IMR-90 (cell line): ENCODE results near the gene ARHGAP21. TPM values are rescaled to one million over a fixed set of nuclear protein-coding genes. Genes with fewer than 3 reads are reported as not detected.

Source experiments
- ATAC-seq: fragments of 200-7000 bp; cut with Tn5 transposase; 2 replicates; pipeline ENCODE4 v1.9.1; 2020; ENCODE audit warnings: low read depth, mild to moderate bottlenecking, moderate library complexity
- BruUV-seq: library from RNA; stranded (reverse); fragments of 400-500 nt; replicated peaks from 2 replicates; lab custom pipeline; 2021; lab: Mats Ljungman, UMichigan
- CTCF ChIA-PET: fragments of 300-600 bp; formaldehyde crosslinking; extraction: SDS; loops from one replicate; lab custom pipeline; 2021; ENCODE audit warnings: antibody characterized with exemption; lab: Yijun Ruan, JAX
- POLR2A ChIA-PET: fragments of 300-600 bp; sonication (Branson Sonifier 250); formaldehyde crosslinking; loops from one replicate; lab custom pipeline; 2022; ENCODE audit warnings: antibody characterized with exemption; ENCODE audit not compliant: unreplicated experiment; lab: Charles Lee
- DNase-seq: peaks from one replicate; pipeline ENCODE4 v3.0.0; 2013
- H2AFZ ChIP-seq: replicated peaks from 2 replicates; pipeline ENCODE3; 2013; ENCODE audit warnings: low read length, mild to moderate bottlenecking; ENCODE audit not compliant: poor library complexity
- H2AK5ac ChIP-seq: 2 replicates; pipeline ENCODE4 v1.6.1; 2013; ENCODE audit warnings: low read depth, low read length, inconsistent platforms
- H2AK9ac ChIP-seq: replicated peaks from 2 replicates; pipeline ENCODE3; 2013; ENCODE audit warnings: mild to moderate bottlenecking, low read depth, low read length, moderate library complexity; ENCODE audit not compliant: poor library complexity
- H2BK120ac ChIP-seq: 2 replicates; pipeline ENCODE4 v1.6.1; 2013; ENCODE audit warnings: low read depth, low read length, inconsistent platforms
- H2BK15ac ChIP-seq: 3 replicates; pipeline ENCODE4 v1.6.1; 2013; ENCODE audit warnings: low read depth, low read length, inconsistent platforms
- H2BK20ac ChIP-seq: 2 replicates; pipeline ENCODE4 v1.6.1; 2013; ENCODE audit warnings: low read depth, mild to moderate bottlenecking, inconsistent platforms, low read length, moderate library complexity
- H2BK5ac ChIP-seq: 2 replicates; pipeline ENCODE4 v1.6.1; 2013; ENCODE audit warnings: mild to moderate bottlenecking, low read depth, low read length, inconsistent platforms; ENCODE audit not compliant: poor library complexity, severe bottlenecking
- H3K14ac ChIP-seq: replicated peaks from 2 replicates; pipeline ENCODE4 v1.6.1; 2013; ENCODE audit warnings: low read depth, low read length, inconsistent platforms
- H3K18ac ChIP-seq: 2 replicates; pipeline ENCODE4 v1.6.1; 2013; ENCODE audit warnings: low read depth, low read length, control low read depth
- H3K23ac ChIP-seq: 2 replicates; pipeline ENCODE4 v1.6.1; 2013; ENCODE audit warnings: low read depth, low read length, inconsistent platforms
- H3K27ac ChIP-seq: 2 replicates; pipeline ENCODE4 v1.5.1; 2013; ENCODE audit warnings: mild to moderate bottlenecking, control low read depth, low read length; ENCODE audit not compliant: insufficient read depth
- H3K27me3 ChIP-seq: 2 replicates; pipeline ENCODE4 v1.6.1; 2013; ENCODE audit warnings: low read length; ENCODE audit not compliant: control insufficient read depth, insufficient read depth
- H3K36me3 ChIP-seq: 2 replicates; pipeline ENCODE4 v1.6.1; 2013; ENCODE audit warnings: low read length, mixed read lengths; ENCODE audit not compliant: control insufficient read depth, insufficient read depth
- H3K4ac ChIP-seq: 2 replicates; pipeline ENCODE4 v1.6.1; 2013; ENCODE audit warnings: low read depth, low read length, inconsistent platforms
- H3K4me1 ChIP-seq: 2 replicates; pipeline ENCODE4 v1.6.1; 2013; ENCODE audit warnings: low read length, mixed read lengths; ENCODE audit not compliant: control insufficient read depth, insufficient read depth
- H3K4me2 ChIP-seq: 2 replicates; pipeline ENCODE4 v1.6.1; 2013; ENCODE audit warnings: low read depth, mild to moderate bottlenecking, control low read depth, low read length, moderate library complexity
- H3K4me3 ChIP-seq: 2 replicates; pipeline ENCODE4 v1.5.1; 2013; ENCODE audit warnings: low read depth, mild to moderate bottlenecking, control low read depth, low read length, moderate library complexity; ENCODE audit not compliant: insufficient read depth
- H3K56ac ChIP-seq: 2 replicates; pipeline ENCODE4 v1.6.1; 2013; ENCODE audit warnings: low read length, inconsistent platforms; ENCODE audit not compliant: insufficient read depth; ENCODE audit errors: extremely low read depth
- H3K79me1 ChIP-seq, 2 experiments: 2 replicates each; pipeline ENCODE4 v1.6.1; 2013; ENCODE audit warnings: low read length in 2 of 2, inconsistent platforms in 1 of 2, low read depth in 1 of 2
- H3K9ac ChIP-seq: 2 replicates; pipeline ENCODE4 v1.6.1; 2013; ENCODE audit warnings: low read depth, low read length, control low read depth
- H3K9me1 ChIP-seq: 2 replicates; pipeline ENCODE4 v1.6.1; 2013; ENCODE audit warnings: low read length, inconsistent platforms; ENCODE audit not compliant: insufficient read depth
- H3K9me3 ChIP-seq: 2 replicates; pipeline ENCODE4 v1.6.1; 2013; ENCODE audit warnings: low read length; ENCODE audit not compliant: control insufficient read depth, insufficient read depth
- H4K20me1 ChIP-seq: 2 replicates; pipeline ENCODE4 v1.6.1; 2013; ENCODE audit warnings: low read length, inconsistent platforms; ENCODE audit not compliant: insufficient read depth
- H4K5ac ChIP-seq: 2 replicates; pipeline ENCODE4 v1.6.1; 2013; ENCODE audit warnings: mild to moderate bottlenecking, low read depth, low read length, control low read depth
- H4K8ac ChIP-seq, 2 experiments: 2 replicates each; pipeline ENCODE4 v1.6.1; 2013; ENCODE audit warnings: low read depth in 2 of 2, low read length in 2 of 2, control low read depth in 1 of 2, inconsistent platforms in 1 of 2
- H4K91ac ChIP-seq: 2 replicates; pipeline ENCODE4 v1.6.1; 2013; ENCODE audit warnings: low read depth, low read length, inconsistent platforms; ENCODE audit not compliant: insufficient read depth
- BHLHE40 ChIP-seq: fragments of 150-350 bp; IDR thresholded peaks from 2 replicates; pipeline ENCODE4 v1.6.1; 2016; ENCODE audit warnings: mild to moderate bottlenecking, low read depth, low read length
- CEBPB ChIP-seq: IDR thresholded peaks from 2 replicates; pipeline ENCODE4 v1.6.1; 2012; ENCODE audit warnings: low read depth, low read length, improper control_type of control experiment
- CHD1 ChIP-seq: IDR thresholded peaks from 2 replicates; pipeline ENCODE4 v1.6.1; 2012; ENCODE audit warnings: low read depth, low read length, improper control_type of control experiment
- CTCF ChIP-seq: conservative IDR thresholded peaks from 2 replicates; pipeline ENCODE4 v1.5.1; 2012; ENCODE audit warnings: mild to moderate bottlenecking, low read depth, low read length, improper control_type of control experiment
- ELK1 ChIP-seq: fragments of 150-350 bp; IDR thresholded peaks from 2 replicates; pipeline ENCODE4 v1.6.1; 2016; ENCODE audit warnings: low read depth, mild to moderate bottlenecking, low read length, moderate library complexity, borderline replicate concordance
- FOS ChIP-seq: fragments of 150-350 bp; IDR thresholded peaks from 2 replicates; pipeline ENCODE4 v1.6.1; 2016; ENCODE audit warnings: low read depth, low read length
- MAFK ChIP-seq: IDR thresholded peaks from 2 replicates; pipeline ENCODE4 v1.6.1; 2012; ENCODE audit warnings: low read depth, low read length, improper control_type of control experiment
- MAZ ChIP-seq: IDR thresholded peaks from 2 replicates; pipeline ENCODE4 v1.6.1; 2012; ENCODE audit warnings: low read depth, mild to moderate bottlenecking, low read length, improper control_type of control experiment, moderate library complexity, borderline replicate concordance
- MXI1 ChIP-seq: IDR thresholded peaks from 2 replicates; pipeline ENCODE4 v1.6.1; 2012; ENCODE audit warnings: low read depth, mild to moderate bottlenecking, low read length, moderate library complexity, borderline replicate concordance
- NFE2L2 ChIP-seq: fragments of 150-350 bp; IDR thresholded peaks from 2 replicates; pipeline ENCODE4 v1.6.1; 2016; ENCODE audit warnings: low read depth, mild to moderate bottlenecking, low read length
- POLR2A ChIP-seq: IDR thresholded peaks from 2 replicates; pipeline ENCODE4 v1.6.1; 2012; ENCODE audit warnings: mild to moderate bottlenecking, low read depth, low read length
- RAD21 ChIP-seq: IDR thresholded peaks from 2 replicates; pipeline ENCODE4 v1.6.1; 2012; ENCODE audit warnings: low read length, improper control_type of control experiment
- RCOR1 ChIP-seq: IDR thresholded peaks from 2 replicates; pipeline ENCODE4 v1.6.1; 2012; ENCODE audit warnings: mild to moderate bottlenecking, low read length, improper control_type of control experiment; ENCODE audit not compliant: insufficient replicate concordance
- RFX5 ChIP-seq: IDR thresholded peaks from 2 replicates; pipeline ENCODE4 v1.8.0; 2012; ENCODE audit warnings: low read depth, mild to moderate bottlenecking, low read length, moderate library complexity
- SMC3 ChIP-seq: fragments of 150-350 bp; IDR thresholded peaks from 2 replicates; pipeline ENCODE4 v1.6.1; 2016; ENCODE audit warnings: low read depth, mild to moderate bottlenecking, antibody characterized with exemption, low read length, moderate library complexity
- USF2 ChIP-seq: fragments of 150-350 bp; IDR thresholded peaks from 2 replicates; pipeline ENCODE4 v1.6.1; 2017; ENCODE audit warnings: mild to moderate bottlenecking, antibody characterized with exemption, low read length, low read depth
- WGBS, 2 experiments: methylation state at CpG; one replicate each; pipeline versions ENCODE4 v1.1.5 to v1.1.7; 2013; ENCODE audit warnings: missing lambda C conversion rate in 2 of 2; ENCODE audit not compliant: insufficient read length in 1 of 2; ENCODE audit errors: extremely low coverage in 2 of 2; 5-methylcytosine and 5-hydroxymethylcytosine counted together
- dilution Hi-C: fragments of 300-500 bp; cut with HindIII; formaldehyde crosslinking; loops from one replicate; pipeline ENCODE4 v1.14.3; 2018; ENCODE audit warnings: low sequenced_read_pairs; ENCODE audit not compliant: unreplicated experiment
- in situ Hi-C: fragments of 300-500 bp; cut with MboI; formaldehyde crosslinking; loops from 3 replicates; pipeline ENCODE4 v1.14.3; 2019; ENCODE audit warnings: low sequenced_read_pairs, inconsistent platforms, mixed read lengths
- intact Hi-C: fragments of 100-400 bp; cut with micrococcal nuclease; formaldehyde crosslinking; loops from 2 replicates; pipeline ENCODE4 v1.10.0; 2022
- polyA plus RNA-seq, 3 experiments: library from polyadenylated mRNA; depleted of rRNA; stranded (reverse); fragments of >200 nt; gene quantifications; 2 replicates each; pipeline ENCODE4 v1.2.3, GENCODE V29; 2012; ENCODE audit warnings: low replicate concordance in 1 of 3
- total RNA-seq: library from RNA; depleted of rRNA; stranded (reverse); fragments of >200 nt; gene quantifications from 2 replicates; pipeline ENCODE4 v1.2.3, GENCODE V29; 2012

The ARHGAP21 gene
- total and polyA plus RNA-seq, 2 of the 4 experiments (the other 2 are of a cell fraction) = 43.3 to 94.3 TPM

GRCh38 chr10:24740714-24741113 is 17.0 kb upstream of the ARHGAP21 start:
- no peak overlapping the region for H3K9ac ChIP-seq
- no peak overlapping the region for H2BK5ac ChIP-seq
- no peaks in the 10 kb centered on the region for H3K79me1 ChIP-seq
- peaks cover 2% of the 10 kb centered on the region; the same call in 1 of the 2 replicates for H3K4me1 ChIP-seq
- H3K27ac ChIP-seq = no peak overlapping the region
- intact Hi-C loops = no loop called here
- H2AFZ ChIP-seq = no peak overlapping the region
- H3K4ac ChIP-seq = no peak overlapping the region
- H4K91ac ChIP-seq = no peak overlapping the region
- no peak overlapping the region for H3K56ac ChIP-seq
- H3K14ac ChIP-seq = no peak overlapping the region
- ATAC-seq = no peak
- no peaks in the 10 kb centered on the region for H3K27me3 ChIP-seq
- CTCF ChIA-PET = no interaction called here
- H3K36me3 ChIP-seq = no peaks in the 10 kb centered on the region
- no peak overlapping the region for H2BK15ac ChIP-seq
- no TSS peak for BruUV-seq
- no peak overlapping the region for H2AK9ac ChIP-seq
- H4K8ac ChIP-seq = no peak overlapping the region
- no peaks in the 10 kb centered on the region for H3K9me1 ChIP-seq
- no peak overlapping the region for H3K4me3 ChIP-seq
- H4K20me1 ChIP-seq = no peaks in the 10 kb centered on the region
- no peak overlapping the region for H3K4me2 ChIP-seq
- no peak for TF ChIP-seq MAFK
- TF ChIP-seq CHD1 = no peak
- TF ChIP-seq NFE2L2 = no peak
- no peak for TF ChIP-seq MXI1
- no peak for TF ChIP-seq POLR2A
- no peak for TF ChIP-seq MAZ
- no peak for TF ChIP-seq USF2
- TF ChIP-seq CEBPB = no peak
- TF ChIP-seq CTCF = no peak
- no peak for TF ChIP-seq RAD21
- no peak for TF ChIP-seq FOS
- TF ChIP-seq RFX5 = no peak
- no peak for TF ChIP-seq SMC3
- no peak for TF ChIP-seq BHLHE40
- TF ChIP-seq RCOR1 = no peak
- no peak for TF ChIP-seq ELK1
- no peak overlapping the region for H3K23ac ChIP-seq
- no peak overlapping the region for H2AK5ac ChIP-seq
- no peak overlapping the region for H2BK120ac ChIP-seq
- POLR2A ChIA-PET = no interaction called here
- in situ Hi-C loops = no loop called here
- no peak for DNase-seq
- no peak overlapping the region for H3K18ac ChIP-seq
- dilution Hi-C loops = no loop called here
- WGBS, 2 experiments = no CpG with 5 or more reads among the region's 1 CpG
- no peak overlapping the region for H4K5ac ChIP-seq
- no peaks in the 10 kb centered on the region for H3K9me3 ChIP-seq
- no peak overlapping the region for H2BK20ac ChIP-seq
